GM19043 (cell line): ENCODE measurements around the gene ARHGEF2.
"Not testable (repeated sequence)": the region's sequence is repeated elsewhere in the genome, so short reads cannot be mapped to it uniquely, and the experiment has no call there.

Source experiments
- ATAC-seq: cut with Tn5 transposase; IDR thresholded peaks from one replicate; pipeline ENCODE4 v1.9.1; 2021; ENCODE audit warnings: low read depth; ENCODE audit not compliant: unreplicated experiment

ARHGEF2 gene

GRCh38 chr1:155993595-155993994 is 15.2 kb upstream of the ARHGEF2 start:
- no peak for ATAC-seq

- no peak for ATAC-seq
These were observed 11.8 kb upstream of the ARHGEF2 start for GRCh38 chr1:155990005-155990739.

GRCh38 chr1:155989242-155990004 is 11.1 kb upstream of the ARHGEF2 start:
- no peak for ATAC-seq

- not testable (repeated sequence) for ATAC-seq
These were observed 6.7 kb upstream of the ARHGEF2 start for GRCh38 chr1:155984903-155985645.

GRCh38 chr1:155984341-155984740 is 6.0 kb upstream of the ARHGEF2 start:
- no peak for ATAC-seq

- no peak for ATAC-seq
These were observed 5.1 kb upstream of the ARHGEF2 start for GRCh38 chr1:155983191-155984024.

- ATAC-seq = no peak
These were observed 3.8 kb upstream of the ARHGEF2 start for GRCh38 chr1:155982106-155982505.

- no peak for ATAC-seq
These were observed 3.1 kb upstream of the ARHGEF2 start for GRCh38 chr1:155981266-155982088.

- no peak for ATAC-seq
These were observed 1.4 kb upstream of the ARHGEF2 start for GRCh38 chr1:155979597-155980343.

- ATAC-seq = no peak
These were observed 654 bp upstream of the ARHGEF2 start for GRCh38 chr1:155978973-155979429.

GRCh38 chr1:155977690-155978324 is 540 bp downstream of the ARHGEF2 start:
- ATAC-seq = no peak

GRCh38 chr1:155976913-155977689 is 1.2 kb downstream of the ARHGEF2 start:
- no peak for ATAC-seq

- ATAC-seq = no peak
These were observed 2.1 kb downstream of the ARHGEF2 start for GRCh38 chr1:155976062-155976912.

- ATAC-seq = no peak
These were observed 2.8 kb downstream of the ARHGEF2 start for GRCh38 chr1:155975375-155976061.

GRCh38 chr1:155974208-155975115 is 3.9 kb downstream of the ARHGEF2 start:
- ATAC-seq = no peak
